GM15510 (cell line): ENCODE data around the gene CDC42BPB.

Source experiments
- POLR2A ChIP-seq: IDR thresholded peaks from 3 replicates; pipeline ENCODE4 v1.6.1; 2011; ENCODE audit warnings: borderline replicate concordance; ENCODE audit not compliant: insufficient read length; ENCODE audit errors: extremely low read depth

Gene CDC42BPB

GRCh38 chr14:103084021-103084919, 26.9 kb upstream of the CDC42BPB start, which contains the start of gene LBHD2:
Gene LBHD2 (plus strand): TSS chr14:103084210. CDS start chr14:103086013, 1,803 bp downstream.
- TF ChIP-seq POLR2A, result no peak

- no peak for TF ChIP-seq POLR2A
These were observed 24.6 kb upstream of the CDC42BPB start for GRCh38 chr14:103081951-103082350.

GRCh38 chr14:103078860-103079587, 21.7 kb upstream of the CDC42BPB start:
- TF ChIP-seq POLR2A, result no peak

- TF ChIP-seq POLR2A, result no peak
These were observed 21.0 kb upstream of the CDC42BPB start for GRCh38 chr14:103078420-103078749.

GRCh38 chr14:103074729-103075367, 17.5 kb upstream of the CDC42BPB start:
- TF ChIP-seq POLR2A, result no peak

GRCh38 chr14:103073876-103074728, 16.8 kb upstream of the CDC42BPB start:
- no peak for TF ChIP-seq POLR2A

- no peak for TF ChIP-seq POLR2A
These were observed 16.1 kb upstream of the CDC42BPB start for GRCh38 chr14:103073367-103073875.

GRCh38 chr14:103072595-103073366, 15.4 kb upstream of the CDC42BPB start:
- no peak for TF ChIP-seq POLR2A

GRCh38 chr14:103071544-103072251, 14.3 kb upstream of the CDC42BPB start:
- TF ChIP-seq POLR2A, result no peak

GRCh38 chr14:103070971-103071542, 13.7 kb upstream of the CDC42BPB start:
- TF ChIP-seq POLR2A, result no peak

- TF ChIP-seq POLR2A, result no peak
These were observed 13.0 kb upstream of the CDC42BPB start for GRCh38 chr14:103070263-103070885.
